NCI-H128 (cell line): ENCODE results near the gene MTA1.
A peak's percentile ranks its signal among the peaks of the same experiment; 100 is the strongest.

Experiments
- DNase-seq: peaks from one replicate; lab custom pipeline; 2025; ENCODE audit not compliant: unreplicated experiment; lab: John Stamatoyannopoulos, UW

Gene MTA1

GRCh38 chr14:105474483-105475268, 55.0 kb downstream of the MTA1 start, which contains the start of gene CRIP2:
Gene CRIP2 (plus strand): TSS chr14:105474821. CDS start chr14:105474863, 42 bp downstream.
- DNase-seq, result peak; percentile 39

- no peak for DNase-seq
Observed at GRCh38 chr14:105475269-105476096, 55.9 kb downstream of the MTA1 start.

- no peak for DNase-seq
Observed at GRCh38 chr14:105476097-105476830, 56.6 kb downstream of the MTA1 start.

GRCh38 chr14:105476831-105477659, 57.4 kb downstream of the MTA1 start:
- no peak for DNase-seq

- DNase-seq, result no peak
Observed at GRCh38 chr14:105477660-105478397, 58.2 kb downstream of the MTA1 start.

GRCh38 chr14:105478398-105479251, 59.0 kb downstream of the MTA1 start:
- DNase-seq, result no peak

GRCh38 chr14:105479431-105480158, 60.0 kb downstream of the MTA1 start:
- no peak for DNase-seq

GRCh38 chr14:105480199-105480746, 60.6 kb downstream of the MTA1 start:
- DNase-seq, result no peak

GRCh38 chr14:105480807-105481801, 61.5 kb downstream of the MTA1 start:
- DNase-seq, result peak; percentile 86

- DNase-seq, result peak; percentile 85
Observed at GRCh38 chr14:105481886-105482457, 62.3 kb downstream of the MTA1 start.

GRCh38 chr14:105482486-105483110, 63.0 kb downstream of the MTA1 start:
- no peak for DNase-seq

- DNase-seq, result no peak
Observed at GRCh38 chr14:105483300-105484068, 63.9 kb downstream of the MTA1 start.

- DNase-seq, result no peak
Observed at GRCh38 chr14:105484069-105484996, 64.7 kb downstream of the MTA1 start.

- no peak for DNase-seq
Observed at GRCh38 chr14:105484997-105485393, 65.4 kb downstream of the MTA1 start.
